PC-3 (cell line): ENCODE measurements around the gene GNG14.

Source experiments
- EZH2 ChIP-seq: fragments of 300-600 bp; sonication (generic); IDR thresholded peaks from one replicate; pipeline ENCODE4 v1.6.1; 2017; ENCODE audit warnings: antibody characterized with exemption, mild to moderate bottlenecking, low read length; ENCODE audit not compliant: unreplicated experiment
- EZH2phosphoT487 ChIP-seq: fragments of 300-600 bp; sonication (generic); IDR thresholded peaks from 2 replicates; pipeline ENCODE4 v1.6.1; 2018; ENCODE audit warnings: mild to moderate bottlenecking, antibody characterized with exemption, low read length, borderline replicate concordance
- TF ChIP-seq, protein P1 (sequence below): fragments of 300-600 bp; sonication (generic); conservative IDR thresholded peaks from 2 replicates; pipeline ENCODE4 v1.5.1; 2017; ENCODE audit warnings: antibody characterized with exemption, low read depth, mild to moderate bottlenecking, low read length

DNA sequence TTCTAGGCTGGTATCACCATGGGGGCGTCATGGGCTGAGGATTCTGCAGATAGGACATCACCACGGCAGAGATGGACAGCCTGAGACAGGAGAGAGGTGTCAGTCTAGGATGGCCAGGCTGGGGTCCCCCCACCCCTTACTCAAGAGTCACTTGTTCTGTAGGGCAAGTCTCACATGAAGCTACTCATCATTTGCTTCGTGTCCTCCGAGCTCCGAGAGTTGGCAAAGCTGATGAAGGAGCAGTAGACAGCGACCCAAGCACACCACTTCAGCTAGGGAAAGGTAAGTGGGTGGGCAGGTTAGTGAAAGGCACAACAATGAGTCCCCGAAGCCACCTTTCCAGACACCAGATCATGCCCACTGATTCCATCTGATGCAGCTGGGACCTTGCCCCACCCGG is 19.5 kb upstream of the GNG14 start:
- TF ChIP-seq EZH2 (no peak), EZH2phosphoT487 (no peak)
- TF ChIP-seq, protein P1, sequence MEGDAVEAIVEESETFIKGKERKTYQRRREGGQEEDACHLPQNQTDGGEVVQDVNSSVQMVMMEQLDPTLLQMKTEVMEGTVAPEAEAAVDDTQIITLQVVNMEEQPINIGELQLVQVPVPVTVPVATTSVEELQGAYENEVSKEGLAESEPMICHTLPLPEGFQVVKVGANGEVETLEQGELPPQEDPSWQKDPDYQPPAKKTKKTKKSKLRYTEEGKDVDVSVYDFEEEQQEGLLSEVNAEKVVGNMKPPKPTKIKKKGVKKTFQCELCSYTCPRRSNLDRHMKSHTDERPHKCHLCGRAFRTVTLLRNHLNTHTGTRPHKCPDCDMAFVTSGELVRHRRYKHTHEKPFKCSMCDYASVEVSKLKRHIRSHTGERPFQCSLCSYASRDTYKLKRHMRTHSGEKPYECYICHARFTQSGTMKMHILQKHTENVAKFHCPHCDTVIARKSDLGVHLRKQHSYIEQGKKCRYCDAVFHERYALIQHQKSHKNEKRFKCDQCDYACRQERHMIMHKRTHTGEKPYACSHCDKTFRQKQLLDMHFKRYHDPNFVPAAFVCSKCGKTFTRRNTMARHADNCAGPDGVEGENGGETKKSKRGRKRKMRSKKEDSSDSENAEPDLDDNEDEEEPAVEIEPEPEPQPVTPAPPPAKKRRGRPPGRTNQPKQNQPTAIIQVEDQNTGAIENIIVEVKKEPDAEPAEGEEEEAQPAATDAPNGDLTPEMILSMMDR, result no peak
